C4-2B (cell line): Measurements from ENCODE around the gene PC.

Experiments used
- ZFX ChIP-seq: fragments of 450-650 bp; IDR thresholded peaks from 2 replicates; pipeline ENCODE4 v1.6.1; 2017
- TF ChIP-seq, protein P1 (sequence below): fragments of 450-650 bp; conservative IDR thresholded peaks from 2 replicates; pipeline ENCODE4 v1.5.1; 2017; ENCODE audit warnings: mild to moderate bottlenecking

DNA sequence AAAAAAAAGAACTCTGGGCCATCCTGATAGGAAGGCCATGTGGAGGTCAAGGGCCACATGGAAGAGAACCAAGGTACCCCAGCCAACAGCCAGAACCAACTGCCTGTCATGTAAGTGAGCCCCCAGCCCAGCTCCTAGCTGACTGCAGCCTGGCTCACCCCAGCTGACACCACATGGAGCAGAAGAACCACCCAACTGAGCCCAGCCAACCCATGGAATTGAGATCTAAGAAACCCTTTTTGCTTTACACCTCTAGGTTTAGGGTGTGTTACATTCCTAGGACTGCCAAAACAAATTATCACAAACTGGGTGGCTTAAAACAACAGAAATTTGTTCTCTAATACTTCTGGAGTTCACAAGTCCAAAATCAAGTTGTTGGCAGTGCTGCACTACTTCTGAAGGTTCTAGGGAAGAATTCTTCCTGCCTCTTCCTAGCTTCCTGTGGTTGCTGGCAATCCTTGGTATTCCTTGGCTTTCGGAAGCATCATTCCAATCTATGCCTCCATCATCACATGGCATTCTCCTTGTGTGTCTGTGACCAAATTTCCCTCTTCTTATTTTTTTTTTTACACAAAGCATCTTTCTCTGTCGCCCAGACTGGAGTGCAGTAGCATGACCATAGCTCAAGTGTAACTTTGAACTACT is 21.3 kb upstream of the PC start:
- TF ChIP-seq, protein P1, sequence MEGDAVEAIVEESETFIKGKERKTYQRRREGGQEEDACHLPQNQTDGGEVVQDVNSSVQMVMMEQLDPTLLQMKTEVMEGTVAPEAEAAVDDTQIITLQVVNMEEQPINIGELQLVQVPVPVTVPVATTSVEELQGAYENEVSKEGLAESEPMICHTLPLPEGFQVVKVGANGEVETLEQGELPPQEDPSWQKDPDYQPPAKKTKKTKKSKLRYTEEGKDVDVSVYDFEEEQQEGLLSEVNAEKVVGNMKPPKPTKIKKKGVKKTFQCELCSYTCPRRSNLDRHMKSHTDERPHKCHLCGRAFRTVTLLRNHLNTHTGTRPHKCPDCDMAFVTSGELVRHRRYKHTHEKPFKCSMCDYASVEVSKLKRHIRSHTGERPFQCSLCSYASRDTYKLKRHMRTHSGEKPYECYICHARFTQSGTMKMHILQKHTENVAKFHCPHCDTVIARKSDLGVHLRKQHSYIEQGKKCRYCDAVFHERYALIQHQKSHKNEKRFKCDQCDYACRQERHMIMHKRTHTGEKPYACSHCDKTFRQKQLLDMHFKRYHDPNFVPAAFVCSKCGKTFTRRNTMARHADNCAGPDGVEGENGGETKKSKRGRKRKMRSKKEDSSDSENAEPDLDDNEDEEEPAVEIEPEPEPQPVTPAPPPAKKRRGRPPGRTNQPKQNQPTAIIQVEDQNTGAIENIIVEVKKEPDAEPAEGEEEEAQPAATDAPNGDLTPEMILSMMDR = no peak
- no peak for TF ChIP-seq ZFX
